DMS 273 (cell line): ENCODE measurements around the gene UBC.
"Not testable (repeated sequence)": the region's sequence is repeated elsewhere in the genome, so short reads cannot be mapped to it uniquely, and the experiment has no call there.

Source experiments
- DNase-seq: peaks from one replicate; lab custom pipeline; 2025; ENCODE audit not compliant: unreplicated experiment; lab: John Stamatoyannopoulos, UW

UBC gene

DNA sequence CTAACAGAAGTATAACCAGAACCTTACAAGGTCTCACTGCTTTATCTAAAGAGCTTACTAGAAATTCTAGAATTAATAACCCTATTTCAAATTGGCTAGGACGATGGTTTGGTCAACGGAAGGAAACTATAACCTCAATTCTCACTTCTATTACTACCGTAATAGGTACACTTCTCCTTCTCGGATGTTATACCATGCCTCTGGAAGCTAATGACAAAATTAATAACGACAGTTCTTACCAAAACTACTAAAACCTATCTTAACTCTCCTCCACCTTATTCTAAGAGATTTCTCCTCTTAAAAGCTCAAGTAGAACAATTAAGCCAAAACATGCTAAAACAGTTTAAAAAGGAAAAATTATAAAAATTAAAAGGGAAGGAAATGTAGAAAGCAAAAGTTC lies 23.7 kb upstream of the UBC start:
- no peak for DNase-seq

DNA sequence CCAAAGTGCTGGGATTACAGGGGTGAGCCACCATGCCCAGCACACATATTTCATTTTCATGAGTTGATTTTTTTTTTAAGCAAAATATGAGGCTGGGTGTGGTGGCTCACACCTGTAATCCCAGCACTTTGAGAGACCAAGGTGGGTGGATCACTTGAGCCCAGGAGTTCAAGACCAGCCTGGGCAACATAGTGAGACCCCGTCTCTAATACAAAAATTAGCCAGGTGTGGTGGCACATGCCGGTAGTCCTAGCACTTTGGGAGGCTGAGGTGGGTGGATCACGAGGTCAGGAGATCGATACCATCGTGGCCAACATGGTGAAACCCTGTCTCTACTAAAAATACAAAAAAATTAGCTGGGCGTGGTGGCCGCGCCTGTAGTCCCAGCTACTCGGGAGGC lies 17.1 kb upstream of the UBC start:
- not testable (repeated sequence) for DNase-seq

DNA sequence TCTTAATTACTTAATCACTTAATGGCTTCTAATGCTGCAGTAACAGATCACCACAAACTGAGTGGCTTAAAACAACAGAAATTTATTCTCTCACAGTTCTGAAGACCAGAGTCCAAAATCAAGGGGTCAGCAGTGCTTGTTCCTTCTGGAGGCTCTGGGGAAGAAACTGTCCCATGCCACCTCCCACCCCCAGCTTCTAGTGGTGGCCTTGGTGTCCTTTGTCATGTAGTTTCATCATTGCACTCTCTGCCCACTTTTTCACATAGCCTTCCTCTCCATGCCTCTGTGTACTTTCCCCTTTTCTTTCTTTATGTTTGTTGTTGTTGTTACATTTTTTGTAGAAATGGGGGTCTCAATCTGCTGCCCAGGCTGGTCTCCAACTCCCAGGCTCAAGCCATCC lies 16.1 kb upstream of the UBC start:
- no peak for DNase-seq

DNA sequence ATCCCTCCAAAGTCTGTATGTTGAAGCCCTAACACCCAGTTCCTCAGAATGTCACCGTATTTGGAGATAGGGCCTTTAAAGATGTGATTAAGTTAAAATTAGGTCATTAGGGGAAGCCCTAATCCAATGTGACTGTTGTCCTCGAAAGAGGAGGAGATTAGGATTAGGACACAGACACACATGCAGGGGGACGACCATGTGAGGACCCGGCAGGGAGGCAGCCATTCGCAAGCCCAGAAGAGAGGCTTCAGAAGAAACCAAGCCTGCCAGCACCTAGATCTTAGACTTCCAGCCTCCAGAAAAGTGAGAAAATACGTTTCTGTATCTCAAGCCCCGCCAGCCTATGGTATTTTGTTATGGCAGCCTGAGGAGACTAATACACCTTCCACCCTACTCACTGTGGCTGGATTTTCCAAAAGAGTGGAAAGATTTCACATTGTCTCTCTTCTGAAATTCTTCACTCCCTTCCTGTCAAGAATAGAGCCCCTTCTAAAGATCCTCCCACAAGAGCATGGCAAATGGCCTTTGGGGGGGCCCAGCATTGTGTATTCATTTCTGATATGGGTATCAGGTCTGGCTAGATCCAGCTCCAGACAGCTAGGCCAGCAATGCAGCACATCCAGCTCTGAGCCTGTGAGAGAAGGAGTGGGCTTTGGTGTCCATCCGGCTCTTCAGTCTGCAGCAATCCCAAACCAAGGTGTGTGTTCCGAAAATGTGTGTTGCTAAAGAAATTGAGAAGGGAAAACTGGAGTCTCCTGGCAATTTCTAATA lies 15.4 kb upstream of the UBC start:
- no peak for DNase-seq

DNA sequence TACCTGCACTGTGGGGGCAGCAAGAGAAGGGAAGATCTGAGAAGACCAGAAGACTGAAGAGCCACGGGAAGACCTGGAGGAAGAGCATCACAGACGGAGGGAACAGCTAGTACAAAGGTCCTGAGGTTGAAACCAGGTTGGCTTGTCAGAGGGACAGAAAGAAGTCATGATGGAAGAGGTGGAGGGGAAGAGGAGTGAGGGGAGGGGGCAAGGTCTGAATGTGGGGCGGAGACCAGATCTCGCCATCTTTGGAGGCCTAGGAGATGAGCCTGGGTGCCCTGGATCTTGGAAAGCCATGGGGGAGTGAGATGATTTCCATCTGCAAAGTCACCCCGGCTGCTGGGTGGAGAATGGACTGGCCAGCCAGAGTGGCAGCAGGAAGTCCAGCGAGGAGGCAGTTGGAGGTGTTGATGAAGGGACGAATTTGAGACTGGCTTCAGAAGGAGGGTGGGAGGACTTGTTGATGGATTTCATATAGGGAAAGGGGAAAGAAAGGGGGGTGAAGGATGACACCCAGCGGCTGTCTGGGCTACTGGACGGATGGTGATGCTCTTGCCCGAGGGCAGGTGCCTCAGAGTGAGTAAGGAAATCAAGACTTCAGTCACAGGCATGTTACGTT lies 14.6 kb upstream of the UBC start:
- DNase-seq = no peak

DNA sequence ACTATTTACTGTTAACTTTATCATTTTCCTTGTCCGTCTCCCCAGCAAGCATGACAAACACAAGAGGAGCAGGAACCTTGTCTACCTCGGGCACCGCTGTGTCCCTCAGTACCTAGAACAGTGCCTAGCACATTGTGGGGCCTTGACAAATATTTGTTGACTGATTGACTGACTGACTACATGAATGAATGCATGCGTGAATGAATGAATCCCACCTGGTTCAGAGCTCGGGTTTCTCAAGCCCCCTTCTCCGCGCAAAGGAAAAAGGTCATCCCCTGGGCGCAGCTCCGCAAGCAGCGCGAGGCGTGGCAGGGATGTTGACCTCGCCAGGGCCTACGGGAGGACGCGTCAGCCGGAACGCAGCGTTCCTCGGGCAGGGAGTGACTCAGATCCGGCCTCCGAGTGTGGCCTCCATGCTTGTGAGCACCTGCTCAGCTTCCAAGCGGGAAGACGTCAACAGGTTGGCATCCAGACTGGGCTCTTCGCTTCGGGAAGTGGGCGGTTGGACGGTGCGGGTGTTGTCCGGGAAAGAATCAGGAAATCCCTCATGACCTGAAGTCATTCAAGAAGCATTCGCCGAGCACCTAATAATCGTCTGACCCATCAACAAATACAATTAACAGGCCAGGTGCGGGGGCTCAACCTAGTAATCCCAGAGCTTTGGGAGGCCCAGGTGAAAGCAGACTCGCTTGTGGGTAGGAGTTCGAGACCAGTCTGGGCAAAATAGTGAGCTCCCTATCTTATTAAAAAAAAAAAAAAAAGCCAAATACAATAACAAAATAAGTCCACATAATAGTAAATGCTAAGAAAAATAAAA lies 13.9 kb upstream of the UBC start:
- no peak for DNase-seq

DNA sequence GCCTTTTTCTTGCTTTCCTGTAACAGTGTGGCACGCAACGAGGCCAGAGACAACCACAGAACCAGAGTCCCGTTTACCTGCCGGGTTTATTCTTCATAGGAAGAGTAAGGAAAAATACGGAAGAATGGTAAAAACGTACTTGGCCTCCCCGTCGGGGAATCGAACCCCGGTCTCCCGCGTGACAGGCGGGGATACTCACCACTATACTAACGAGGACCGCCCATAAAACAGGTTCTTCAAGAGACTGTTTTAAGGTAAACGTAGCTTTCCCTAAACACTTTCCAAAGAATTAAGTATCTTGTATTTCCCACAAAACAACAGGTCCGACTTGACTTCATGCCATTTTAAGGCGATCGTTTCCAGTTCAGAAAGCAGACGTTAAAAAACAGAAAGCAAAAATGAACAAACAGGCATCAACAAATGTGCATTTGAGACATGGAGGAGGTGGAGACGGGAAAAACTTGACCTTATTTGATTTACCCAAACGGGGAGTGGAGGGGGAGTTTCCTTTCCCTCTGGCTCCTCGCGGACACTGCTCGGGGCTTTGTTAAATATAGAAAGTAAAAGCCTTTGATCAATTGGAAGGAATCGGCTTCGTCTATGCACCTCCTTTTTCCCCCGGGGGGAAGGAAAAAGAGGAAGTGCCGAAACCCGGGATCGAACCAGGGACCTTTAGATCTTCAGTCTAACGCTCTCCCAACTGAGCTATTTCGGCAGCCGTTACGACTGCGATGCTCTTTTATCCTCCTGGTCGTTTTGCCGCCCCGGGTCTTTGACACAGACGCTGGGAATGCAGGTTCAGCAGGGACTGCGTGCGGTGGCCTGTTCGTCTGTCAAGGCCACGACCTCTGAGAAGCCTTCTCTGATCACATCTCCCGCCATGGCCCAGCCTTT lies 13.0 kb upstream of the UBC start:
- DNase-seq = no peak

DNA sequence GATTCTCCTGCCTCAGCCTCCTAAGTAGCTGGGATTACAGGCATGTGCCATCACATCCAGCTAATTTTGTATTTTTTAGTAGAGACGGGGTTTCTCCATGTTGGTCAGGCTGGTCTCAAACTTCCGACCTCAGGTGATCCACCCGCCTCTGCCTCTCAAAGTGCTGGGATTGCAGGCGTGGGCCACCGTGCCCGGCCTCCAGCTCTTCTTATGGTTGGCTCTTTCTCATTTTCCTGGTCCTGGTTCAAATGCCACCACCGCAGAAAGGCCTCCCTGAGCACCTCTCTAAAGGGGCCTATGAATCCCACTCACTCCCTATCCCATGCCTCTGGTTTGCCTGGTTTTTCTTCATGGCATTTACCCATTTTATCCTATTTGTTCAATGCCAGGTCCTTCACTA lies 11.3 kb upstream of the UBC start:
- not testable (repeated sequence) for DNase-seq

DNA sequence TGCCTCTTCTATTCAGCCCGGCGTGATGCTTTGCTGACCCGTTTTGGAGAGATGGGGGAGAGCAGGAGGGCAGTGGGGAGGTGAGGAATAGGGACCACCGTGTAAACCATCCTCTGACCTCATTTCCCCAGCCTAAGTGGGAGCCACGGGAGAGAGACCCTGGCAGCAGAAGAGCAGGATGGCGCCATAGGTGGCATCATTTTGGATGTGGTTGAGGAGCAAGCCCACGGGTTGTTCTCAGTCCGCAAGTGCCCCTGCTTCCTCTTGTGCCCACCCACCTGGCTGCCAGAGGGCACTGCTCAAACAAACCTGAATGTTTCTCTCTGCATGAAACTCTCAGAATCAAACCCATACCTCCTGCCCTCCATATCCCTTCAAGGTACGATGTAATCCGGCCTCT lies 10.7 kb upstream of the UBC start:
- DNase-seq = no peak

DNA sequence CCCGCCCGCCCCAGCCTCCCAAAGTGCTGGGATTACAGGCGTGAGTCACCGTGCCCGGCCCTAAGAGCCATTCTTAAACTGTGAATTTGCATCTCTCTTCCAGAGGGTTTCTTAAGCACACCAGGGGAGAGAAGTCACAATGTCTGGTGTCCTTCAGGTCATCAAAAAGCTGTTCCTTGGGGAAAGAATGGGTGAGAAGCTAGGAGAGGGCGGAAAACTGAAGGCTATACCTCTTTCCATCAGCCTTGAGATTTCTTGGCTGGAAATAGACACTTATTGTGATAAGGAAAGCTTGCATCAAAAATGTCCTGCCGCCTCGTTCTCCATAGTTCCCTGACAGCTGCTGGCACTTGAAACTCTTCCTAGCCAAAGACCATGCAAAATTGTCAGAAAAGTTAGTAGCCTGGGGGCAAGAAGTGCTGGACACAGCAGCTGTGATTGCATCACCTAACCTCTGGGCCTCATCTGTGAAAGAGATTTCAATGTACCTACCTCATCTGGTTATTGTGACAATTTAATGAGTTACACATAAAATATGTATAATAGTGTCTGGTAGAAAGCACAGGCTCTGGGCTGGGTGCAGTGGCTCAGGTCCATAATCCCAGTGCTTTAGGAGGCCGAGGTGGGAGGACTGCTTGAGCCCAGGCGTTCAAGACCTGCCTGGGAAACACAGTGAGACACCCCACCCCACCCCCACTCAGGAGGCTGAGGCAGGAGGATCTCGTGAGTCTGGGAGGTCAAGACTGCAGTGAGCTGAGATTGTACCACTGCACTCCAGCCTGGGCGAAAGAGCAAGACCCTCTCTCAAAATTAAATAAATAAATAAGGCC lies 9.7 kb upstream of the UBC start:
- DNase-seq = no peak

DNA sequence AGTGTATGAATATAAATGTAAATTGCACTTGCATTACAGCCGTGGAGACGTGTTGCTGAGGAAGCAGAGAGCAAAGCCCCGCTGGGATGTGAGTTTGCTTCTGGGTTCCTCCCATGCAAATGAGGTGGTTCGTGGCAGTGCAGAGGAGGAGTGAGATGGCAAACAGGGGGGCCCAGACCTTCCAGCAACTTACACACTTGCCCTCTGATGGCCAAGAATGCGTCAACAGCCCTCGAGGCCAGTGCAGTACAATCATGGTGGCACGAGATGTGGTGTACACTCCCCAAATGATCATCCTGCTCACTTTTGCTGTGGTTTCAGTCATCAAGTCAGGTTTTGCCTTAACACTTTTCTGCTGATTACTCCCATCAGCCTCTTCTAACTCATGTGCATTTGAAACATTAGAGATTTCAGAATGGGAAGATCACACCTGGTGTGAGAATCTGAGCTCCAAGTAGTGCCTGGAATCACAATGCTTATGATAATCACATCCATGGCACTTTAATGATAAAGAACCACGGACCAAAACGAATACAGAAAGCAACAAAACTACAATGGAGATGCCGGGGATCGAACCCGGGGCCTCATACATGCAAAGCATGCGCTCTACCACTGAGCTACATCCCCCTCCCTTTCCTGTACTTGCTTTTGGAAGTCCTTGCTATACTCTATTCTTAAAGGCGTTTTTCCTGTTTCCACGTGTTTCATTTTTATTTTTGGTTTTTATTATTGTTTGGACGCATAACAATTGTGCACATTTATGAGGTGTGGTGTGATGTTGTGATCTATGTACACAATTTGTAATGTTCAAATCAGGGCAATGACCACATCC lies 7.0 kb upstream of the UBC start:
- DNase-seq = no peak

DNA sequence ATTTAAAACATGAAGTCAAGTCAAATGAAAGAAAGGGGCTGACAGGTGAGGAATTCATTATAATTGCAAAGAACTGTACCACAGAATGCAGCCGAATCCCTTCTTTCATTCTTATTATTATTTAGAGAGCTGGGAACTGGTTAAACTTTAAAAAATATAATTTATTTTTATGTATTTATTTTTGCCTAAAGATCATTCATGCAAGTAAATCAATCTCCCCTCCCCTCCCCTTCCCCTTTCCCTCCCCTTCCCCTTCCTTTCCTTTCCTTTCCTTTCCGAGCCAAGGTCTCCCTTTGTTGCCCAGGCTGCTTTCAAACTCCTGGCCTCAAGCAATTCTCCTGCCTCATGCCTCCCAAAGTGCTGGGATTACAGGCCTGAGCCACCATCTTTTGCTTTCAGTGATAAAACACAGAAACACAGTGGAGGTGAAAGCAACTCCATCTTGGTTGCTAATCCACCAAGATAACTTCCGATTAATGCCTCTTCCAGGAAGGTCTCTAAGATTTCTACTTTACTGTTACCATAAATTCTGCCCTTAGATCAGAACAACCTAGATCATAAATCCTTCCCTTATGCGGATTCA lies 6.0 kb upstream of the UBC start:
- DNase-seq = no peak

DNA sequence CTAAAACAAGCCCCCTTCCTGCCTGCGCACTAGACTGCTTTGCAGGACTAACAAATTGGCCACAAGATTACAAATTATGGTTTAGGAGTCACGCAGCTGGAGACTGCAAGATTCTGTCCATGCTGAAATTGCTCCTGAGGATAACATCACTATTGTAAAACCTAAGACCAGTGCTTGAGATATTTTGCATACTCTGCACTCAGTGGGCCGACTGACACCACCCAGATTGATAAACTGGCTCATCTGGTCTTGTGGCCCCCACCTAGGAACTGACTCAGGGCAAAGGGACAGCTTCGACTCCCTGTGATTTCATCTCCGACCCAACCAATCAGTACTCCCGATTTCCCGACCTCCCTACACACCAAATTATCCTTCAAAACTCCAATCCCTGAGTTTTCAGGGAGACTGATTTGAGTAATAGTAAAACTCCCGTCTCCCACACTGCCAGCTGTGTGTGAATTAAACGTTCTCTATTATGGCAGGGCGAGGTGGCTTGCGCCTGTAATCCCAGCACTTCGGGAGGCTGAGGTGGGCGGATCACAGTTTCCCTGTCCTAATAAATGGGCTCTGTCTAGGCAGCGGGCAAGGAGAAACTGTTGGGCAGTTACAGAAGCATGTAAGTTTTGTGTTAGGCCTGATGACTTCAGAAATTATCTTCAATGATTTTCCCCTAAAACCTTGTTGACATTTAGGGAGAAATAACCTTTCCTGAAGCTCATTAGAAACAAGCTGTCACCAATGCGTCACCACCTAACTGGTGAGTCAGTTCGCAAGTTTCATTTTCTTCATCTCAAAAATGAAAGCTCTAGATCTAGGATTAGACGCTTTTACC lies 5.3 kb upstream of the UBC start:
- no peak for DNase-seq

DNA sequence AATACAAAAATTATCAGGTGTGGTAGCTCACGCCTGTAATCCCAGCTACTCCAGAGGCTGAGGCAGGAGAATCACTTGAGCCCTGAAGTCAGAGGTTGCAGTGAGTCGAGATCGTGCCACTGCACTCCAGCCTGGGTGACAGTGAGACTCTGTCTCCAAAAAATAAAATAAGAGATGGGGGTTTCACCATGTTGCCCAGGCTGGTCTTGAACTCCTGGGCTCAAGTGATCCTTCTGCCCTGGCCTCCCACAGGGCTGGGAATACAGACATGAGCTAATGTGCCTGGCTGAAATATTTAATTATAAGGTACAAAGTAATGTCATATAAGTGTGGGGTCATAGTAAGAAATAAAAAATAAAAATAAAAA lies 4.2 kb upstream of the UBC start:
- DNase-seq = not testable (repeated sequence)

DNA sequence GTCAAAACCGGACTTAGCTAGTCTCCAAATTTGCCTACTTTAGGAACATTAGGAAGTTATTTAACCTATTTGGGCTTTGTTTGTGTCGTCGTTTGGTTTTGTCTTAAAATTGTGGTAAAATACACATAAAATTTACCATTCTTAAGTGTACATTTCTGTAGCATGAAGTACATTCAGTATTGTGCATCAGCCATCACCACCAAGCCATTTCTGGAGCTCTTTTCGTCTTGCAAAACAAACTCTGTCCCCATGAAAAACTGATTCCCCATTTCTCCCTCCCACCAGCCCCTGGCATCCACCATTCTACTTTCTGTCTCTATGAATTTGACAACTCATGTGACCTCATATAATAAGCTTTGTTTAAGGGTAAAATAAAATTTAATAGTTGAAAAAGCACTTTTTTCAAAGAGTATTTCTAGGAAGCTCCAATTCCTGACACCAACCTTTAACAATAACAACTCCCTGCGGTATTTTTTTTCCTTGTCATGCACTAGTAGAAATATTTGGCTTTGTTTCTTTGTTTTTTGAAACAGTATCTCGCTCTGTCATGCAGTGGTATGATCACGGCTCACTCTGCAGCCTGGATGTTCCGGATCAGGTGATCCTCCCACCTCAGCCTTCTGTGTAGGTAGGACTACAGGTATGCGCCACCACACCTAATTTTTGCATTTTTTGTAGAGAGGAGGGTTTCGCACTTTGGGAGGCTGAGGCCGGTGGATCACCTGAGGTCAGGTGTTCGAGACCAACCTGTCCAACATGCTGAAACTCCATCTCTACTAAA lies 3.6 kb upstream of the UBC start:
- DNase-seq = no peak

DNA sequence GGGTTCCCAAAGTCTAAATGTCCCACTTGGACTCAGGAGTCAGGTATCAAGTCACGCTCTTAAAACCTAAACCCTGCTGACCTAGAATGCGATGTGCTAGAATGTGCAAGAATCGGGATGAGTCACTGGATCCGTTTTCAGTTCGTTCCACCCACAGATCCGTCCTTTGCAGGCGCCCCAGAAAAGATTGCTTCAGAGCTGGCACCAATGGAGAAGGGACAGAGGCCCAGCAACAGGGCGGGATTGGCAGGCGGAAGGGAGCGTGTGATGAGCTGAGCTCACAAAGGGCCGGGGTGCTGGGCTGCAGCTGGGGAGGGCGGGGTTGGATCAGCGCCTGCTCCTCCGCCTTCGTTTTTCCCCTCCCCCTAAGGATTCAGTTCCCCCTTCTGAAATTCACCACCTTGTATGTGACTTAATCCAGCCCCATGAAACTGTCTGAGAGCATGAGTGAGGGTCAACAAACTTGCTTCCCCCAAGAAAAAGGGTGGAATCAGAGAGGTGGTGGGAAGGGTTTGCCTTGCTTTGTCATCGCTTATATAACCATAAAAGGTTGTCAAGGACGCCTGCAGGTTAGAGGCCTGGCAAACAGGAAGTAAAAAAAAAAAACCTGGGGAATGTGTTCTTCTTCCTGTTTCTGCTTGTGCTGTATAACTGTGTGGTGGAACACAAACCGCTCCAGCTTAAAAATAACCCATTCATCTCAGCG lies 2.8 kb upstream of the UBC start:
- DNase-seq = no peak
